AG09319 (cell line): ENCODE results near the gene SRRM3.
"Not testable (repeated sequence)": the region's sequence is repeated elsewhere in the genome, so short reads cannot be mapped to it uniquely, and the experiment has no call there.

Source experiments
- DNase-seq: peaks from one replicate; pipeline ENCODE4 v3.0.0-alpha.2; 2010; ENCODE audit warnings: low read depth; ENCODE audit errors: extremely low read depth
- TF ChIP-seq, protein P1 (sequence below): IDR thresholded peaks from 2 replicates; pipeline ENCODE4 v1.5.1; 2011; ENCODE audit warnings: low read depth, mild to moderate bottlenecking, inconsistent platforms, low read length, moderate library complexity

The SRRM3 gene

DNA sequence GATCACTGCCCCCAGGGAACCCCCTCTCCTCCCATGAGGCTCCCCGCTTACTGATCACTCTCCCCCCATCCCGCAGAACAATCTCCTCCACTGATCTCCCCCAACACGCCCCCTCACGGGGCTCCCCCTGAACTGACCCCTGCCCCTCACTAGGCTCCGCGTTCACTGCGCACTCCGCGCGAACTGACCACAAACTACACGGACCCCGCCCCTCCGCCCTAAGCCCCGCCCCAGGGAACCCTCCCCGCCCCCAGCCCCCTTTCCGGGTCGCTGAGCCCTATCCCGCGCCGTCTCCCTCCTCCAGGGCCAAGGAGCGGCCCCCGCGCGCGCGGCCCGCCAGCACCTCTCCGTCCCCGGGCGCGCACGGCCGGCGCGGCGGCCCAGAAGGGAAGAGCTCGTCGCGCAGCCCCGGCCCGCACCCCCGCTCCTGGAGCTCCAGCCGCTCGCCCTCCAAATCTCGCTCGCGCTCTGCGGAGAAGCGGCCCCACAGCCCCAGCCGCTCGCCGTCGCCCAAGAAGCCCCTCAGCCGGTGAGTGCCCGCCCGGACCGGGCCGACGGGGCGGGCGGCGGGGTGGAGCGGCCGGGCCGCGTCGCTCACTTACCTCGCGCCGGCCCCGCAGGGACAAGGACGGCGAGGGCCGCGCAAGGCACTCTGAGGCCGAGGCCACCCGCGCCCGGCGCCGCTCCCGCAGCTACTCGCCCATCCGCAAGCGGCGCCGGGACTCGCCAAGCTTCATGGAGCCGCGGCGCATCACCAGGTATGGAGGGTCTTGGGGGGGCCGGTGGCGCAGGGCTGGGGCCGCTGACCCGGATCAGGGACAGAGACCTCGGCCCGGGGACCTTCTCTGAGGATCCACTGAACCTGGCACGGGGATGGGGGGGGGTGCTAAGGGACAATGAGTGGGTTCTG, 80.9 kb downstream of the SRRM3 start:
- TF ChIP-seq, protein P1, sequence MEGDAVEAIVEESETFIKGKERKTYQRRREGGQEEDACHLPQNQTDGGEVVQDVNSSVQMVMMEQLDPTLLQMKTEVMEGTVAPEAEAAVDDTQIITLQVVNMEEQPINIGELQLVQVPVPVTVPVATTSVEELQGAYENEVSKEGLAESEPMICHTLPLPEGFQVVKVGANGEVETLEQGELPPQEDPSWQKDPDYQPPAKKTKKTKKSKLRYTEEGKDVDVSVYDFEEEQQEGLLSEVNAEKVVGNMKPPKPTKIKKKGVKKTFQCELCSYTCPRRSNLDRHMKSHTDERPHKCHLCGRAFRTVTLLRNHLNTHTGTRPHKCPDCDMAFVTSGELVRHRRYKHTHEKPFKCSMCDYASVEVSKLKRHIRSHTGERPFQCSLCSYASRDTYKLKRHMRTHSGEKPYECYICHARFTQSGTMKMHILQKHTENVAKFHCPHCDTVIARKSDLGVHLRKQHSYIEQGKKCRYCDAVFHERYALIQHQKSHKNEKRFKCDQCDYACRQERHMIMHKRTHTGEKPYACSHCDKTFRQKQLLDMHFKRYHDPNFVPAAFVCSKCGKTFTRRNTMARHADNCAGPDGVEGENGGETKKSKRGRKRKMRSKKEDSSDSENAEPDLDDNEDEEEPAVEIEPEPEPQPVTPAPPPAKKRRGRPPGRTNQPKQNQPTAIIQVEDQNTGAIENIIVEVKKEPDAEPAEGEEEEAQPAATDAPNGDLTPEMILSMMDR: no peak
- DNase-seq: no peak

DNA sequence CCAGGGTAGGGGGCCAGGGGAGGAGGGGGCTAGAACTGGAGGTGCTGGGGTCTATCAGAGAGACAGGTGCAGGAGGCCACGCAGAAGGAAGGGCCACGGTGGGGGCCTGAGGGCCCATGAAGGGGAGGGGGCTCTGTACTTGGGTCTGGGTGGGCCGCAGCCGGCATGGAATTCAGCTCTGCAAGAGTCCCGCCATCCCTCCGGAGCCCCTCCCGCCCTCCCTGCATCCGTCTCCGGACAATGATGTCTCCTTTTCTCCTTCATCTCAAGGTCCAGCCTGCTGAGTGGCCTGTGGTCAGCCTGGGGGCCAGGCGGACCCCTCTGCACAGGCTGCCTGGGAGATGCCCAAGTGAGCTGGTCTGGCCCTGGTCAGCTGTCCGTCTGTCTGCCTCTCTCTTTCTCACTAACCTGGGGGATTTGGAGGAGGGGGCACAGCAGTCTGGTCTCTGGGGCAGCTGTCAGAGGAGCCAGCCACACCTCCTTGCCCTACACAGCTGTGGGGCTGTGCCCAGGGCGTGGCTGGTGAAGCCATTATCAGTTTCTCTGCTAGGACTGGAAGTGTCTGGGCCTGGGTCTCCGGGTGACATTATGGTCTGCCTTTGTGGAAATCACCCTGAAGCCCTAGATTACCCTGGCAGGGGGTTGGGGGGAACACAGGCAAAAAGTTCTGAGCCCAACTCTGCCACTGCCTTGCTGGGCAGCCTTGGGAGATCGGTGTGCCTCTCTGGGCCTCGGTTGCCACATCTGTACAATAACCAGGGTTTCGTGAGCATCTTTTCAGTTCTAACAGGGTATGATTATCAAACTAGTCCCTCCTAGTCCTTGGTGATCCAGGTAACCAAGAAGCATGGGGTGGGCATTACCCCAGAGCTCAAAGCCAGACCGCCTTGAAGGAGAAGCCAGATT, 81.8 kb downstream of the SRRM3 start:
- no peak for DNase-seq
- TF ChIP-seq, protein P1: no peak

DNA sequence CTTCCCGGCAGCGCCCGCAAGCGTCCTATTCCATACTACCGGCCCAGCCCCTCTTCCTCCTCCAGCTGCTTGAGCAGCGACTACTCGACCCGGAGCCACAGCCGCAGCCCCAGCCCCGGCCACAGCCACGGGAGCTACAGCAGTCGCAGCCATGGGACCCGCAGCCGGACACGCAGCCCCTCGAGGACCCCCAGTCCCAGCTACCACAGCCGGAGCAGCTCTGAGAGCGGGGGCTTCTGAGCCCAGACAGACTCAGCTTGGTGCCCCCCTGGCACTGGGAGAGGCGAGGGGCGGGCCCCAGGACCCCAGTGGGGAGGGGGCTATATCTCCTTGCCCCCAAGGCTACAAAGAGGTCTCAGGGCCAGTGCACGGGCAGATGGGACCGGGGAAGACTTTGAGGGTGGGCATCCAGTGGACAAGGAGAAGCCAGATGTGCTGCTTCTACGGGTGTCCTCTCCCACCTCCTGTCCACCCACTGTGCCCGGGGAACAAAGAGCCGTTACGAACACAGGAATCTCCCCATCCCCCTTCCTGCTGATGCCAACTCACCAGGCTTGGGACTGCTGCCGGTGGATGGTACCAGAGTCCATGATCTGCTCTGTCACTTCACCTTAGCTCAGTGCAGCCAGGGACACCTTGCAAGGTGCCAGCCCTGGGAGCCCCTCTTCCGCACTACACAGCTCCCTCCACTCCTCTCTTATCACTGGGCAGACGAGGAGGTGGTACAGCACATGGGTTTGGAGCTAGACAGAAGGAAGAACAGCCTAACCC, 84.1 kb downstream of the SRRM3 start:
- TF ChIP-seq, protein P1: no peak
- no peak for DNase-seq

DNA sequence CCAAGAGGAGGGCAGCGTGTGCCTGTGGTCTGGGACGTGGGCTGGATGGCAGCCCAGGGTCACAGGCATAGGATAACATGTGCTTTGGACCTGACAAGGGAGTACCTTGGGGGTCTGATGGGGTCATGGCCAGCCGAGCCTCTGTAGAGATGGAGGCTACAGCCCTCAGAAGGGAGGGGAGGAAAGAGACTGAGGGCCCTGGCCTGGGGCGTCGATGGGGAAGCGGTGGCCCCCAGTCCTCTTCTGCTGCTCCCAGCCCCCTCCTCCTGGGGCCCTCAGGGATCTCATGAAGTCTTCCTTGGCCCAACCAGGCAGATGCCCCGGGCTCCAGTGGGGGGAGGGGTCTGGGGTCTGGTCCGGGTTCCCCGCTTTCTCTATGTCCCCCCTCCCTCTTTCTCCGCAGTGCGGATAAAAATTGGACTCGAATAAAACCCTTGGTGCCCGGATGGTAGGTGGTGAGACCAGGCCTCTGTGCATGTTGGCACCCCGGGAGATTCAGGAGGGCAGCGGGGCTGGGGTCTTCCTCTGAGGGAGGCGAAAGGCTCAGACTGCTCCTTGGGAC, 85.2 kb downstream of the SRRM3 start:
- DNase-seq: no peak
- TF ChIP-seq, protein P1: no peak

DNA sequence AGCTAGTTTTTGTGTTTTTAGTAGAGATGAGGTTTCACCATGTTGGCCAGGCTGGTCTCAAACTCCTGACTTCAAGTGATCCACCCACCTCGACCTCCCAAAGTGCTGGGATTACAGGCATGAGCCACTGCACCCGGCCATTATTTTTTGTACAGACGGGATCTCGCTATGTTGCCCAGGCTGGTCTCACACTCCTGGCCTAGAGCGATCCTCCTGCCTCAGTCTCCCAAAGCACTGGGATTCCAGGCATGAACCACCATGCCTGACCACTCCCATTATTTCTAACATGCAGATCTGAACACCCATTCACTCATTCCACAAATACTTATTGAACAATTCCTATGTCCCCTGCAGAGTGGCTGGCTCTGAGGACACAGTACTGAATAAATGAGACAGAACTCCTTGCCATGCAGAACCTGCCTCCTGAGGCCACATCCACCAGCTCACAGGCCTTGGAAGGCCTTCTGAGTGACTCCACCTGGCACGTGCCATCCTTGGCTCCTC, 89.2 kb downstream of the SRRM3 start:
- not testable (repeated sequence) for DNase-seq

DNA sequence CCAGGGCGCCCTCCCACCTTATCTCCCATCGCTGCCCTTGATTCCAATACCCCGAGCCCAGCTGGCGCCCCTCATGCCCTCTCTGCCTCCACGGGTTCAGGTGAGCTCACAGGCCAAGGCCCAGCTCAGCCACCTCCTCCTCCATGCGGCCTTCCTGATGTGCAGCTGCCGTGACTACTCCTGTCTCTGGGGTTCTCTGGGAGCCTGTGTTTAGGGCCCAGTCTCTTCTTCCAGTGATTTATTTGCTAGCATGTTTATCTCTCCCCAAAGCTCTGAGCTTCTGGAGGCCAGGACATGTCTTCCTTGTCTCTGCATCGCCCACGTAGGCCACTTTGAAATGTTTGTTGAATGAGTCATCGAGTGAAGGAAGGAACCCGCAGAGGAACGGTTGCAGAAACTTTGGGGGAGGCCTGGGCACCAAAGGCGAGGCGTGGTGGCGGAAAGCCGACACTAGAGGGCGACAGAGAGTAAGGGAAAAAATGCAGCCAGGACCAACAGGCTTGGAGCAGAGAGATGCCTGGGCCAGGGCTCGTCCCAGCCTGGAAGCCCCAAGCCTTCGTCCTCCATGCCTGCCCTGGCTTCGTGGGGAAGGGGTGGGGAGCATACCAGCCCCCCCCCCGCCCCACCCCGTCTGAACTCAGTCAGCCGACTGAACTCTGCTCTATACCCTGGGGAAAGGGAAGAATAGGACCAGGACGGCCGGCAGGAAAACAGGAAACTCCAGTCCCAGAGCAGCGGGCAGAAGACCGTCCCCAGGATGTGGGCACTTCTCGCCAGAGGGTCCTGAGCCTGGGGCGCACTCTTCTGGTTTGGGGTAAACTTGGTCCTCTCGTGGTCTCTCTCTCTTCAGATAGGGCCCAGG, 89.9 kb downstream of the SRRM3 start:
- peak; percentile 85 for DNase-seq
- TF ChIP-seq, protein P1: peak; percentile 93
